ENCODE results near the gene P2RX6.
A peak's percentile ranks its signal among the peaks of the same experiment; 100 is the strongest.

The P2RX6 gene

GRCh38 chr22:21074102-21074715 is 59.2 kb downstream of the P2RX6 start:
- peak; percentile 86 for DNase-seq (ENCODE audit: low spot score)

GRCh38 chr22:21075516-21076138 is 60.7 kb downstream of the P2RX6 start:
- no peak for DNase-seq (ENCODE audit: low spot score)

DNA sequence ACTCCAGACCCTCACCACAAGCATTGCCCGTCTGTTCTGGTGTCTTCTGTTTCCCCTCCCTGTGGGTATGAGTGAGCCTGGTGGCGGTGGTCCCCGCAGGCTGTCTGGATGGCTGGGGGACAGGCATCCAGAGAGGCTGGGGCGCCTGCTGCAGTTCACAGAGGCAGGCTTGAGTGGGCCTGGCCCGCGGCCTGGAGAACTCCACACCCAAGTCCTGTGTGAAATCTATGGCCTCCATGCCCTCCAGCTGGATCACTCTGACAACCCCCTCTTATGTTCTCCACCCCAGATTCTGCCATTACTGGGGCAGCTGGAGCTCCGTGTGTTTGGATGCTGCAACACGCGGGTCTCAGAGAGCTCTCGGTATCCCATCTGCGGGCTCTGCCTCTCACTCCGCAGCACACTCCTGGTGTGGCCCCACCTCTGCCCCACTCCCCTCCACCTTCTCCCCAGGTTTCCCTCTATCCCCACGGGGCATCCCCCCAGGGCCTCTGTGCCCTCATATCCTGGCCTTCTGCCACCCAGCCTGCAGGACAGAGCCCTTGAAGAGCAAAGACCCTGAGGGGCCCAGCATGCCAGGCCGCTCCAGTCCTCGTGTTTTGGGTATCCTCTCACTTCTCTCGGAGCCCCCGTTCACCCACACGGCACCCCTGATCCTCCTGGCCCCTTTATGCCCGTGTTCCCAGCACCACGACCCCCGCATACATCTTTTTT is 62.1 kb downstream of the P2RX6 start:
- DNase-seq (ENCODE audit: low spot score), result no peak

Measured in hepatic stellate cell (primary cell).